Adrenal gland (tissue), 12 donors: ENCODE measurements around the gene PRPF31. TPM values are rescaled to one million over a fixed set of nuclear protein-coding genes. Genes with fewer than 3 reads are reported as not detected.

Experiments
- DNase-seq, 7 donors: peaks; one replicate each; pipeline ENCODE4 v3.0.0-alpha.2; 2019 to 2020
- H3K27ac ChIP-seq, 5 donors: fragments of 200-600 bp; sonication (generic) in 4 of 5; 1 replicate in 3 of 5; 2 replicates in 2 of 5; pipeline versions ENCODE4 v1.5.1 to v1.8.0; 2016 to 2020; ENCODE audit warnings: mild to moderate bottlenecking in 1 of 5
- H3K27me3 ChIP-seq: fragments of 200-600 bp; 2 replicates; pipeline ENCODE4 v1.8.0; 2021
- H3K36me3 ChIP-seq, 2 donors: fragments of 200-600 bp; replicated peaks in 1 of 2; 1 replicate in 1 of 2; 2 replicates in 1 of 2; pipeline versions ENCODE4 v1.5.1 to v1.8.0; 2018 to 2022
- H3K4me1 ChIP-seq, 2 donors: fragments of 200-600 bp; replicated peaks in 1 of 2; 1 replicate in 1 of 2; 2 replicates in 1 of 2; pipeline versions ENCODE4 v1.5.1 to v1.8.0; 2018 to 2021
- H3K4me3 ChIP-seq, 4 donors: fragments of 200-600 bp; sonication (generic) in 3 of 4; one replicate each; pipeline ENCODE4 v1.5.1; 2016 to 2018
- H3K9me3 ChIP-seq, 3 donors: fragments of 200-600 bp; sonication (generic) in 1 of 3; replicated peaks in 1 of 3; 1 replicate in 2 of 3; 2 replicates in 1 of 3; pipeline versions ENCODE4 v1.5.1 to v1.8.0; 2016 to 2021
- CTCF ChIP-seq, 6 experiments: fragments of 450-650 bp in 4 of 6; fragments of 200-600 bp in 2 of 6; sonication (generic) in 1 of 6; IDR thresholded peaks; 1 replicate in 5 of 6; 2 replicates in 1 of 6; pipeline versions ENCODE4 v1.5.1 to v1.8.0; 2016 to 2021; ENCODE audit warnings: antibody characterized with exemption in 6 of 6, mild to moderate bottlenecking in 2 of 6, moderate library complexity in 1 of 6
- POLR2A ChIP-seq, 2 donors: fragments of 450-650 bp; IDR thresholded peaks; one replicate each; pipeline ENCODE4 v1.6.1; 2017; ENCODE audit warnings: antibody characterized with exemption in 2 of 2, mild to moderate bottlenecking in 2 of 2, moderate library complexity in 1 of 2
- whole genome bisulfite sequencing, 4 donors: extraction: QIAGEN DNeasy Blood & Tissue Kit in 2 of 4; methylation state at CpG; one replicate each; pipeline versions ENCODE4 v1.1.5 to v1.1.7; 2013 to 2017; 5-methylcytosine and 5-hydroxymethylcytosine counted together
- intact Hi-C, 2 donors: fragments of 100-400 bp; cut with DNase I; formaldehyde crosslinking; loops; one replicate each; pipeline versions ENCODE4 v1.14.1 to v1.15.0; 2022 to 2023
- polyA plus RNA-seq, 3 donors: library from polyadenylated mRNA; stranded (reverse); fragments of 200-250 nt in 2 of 3; fragments of 350-450 nt in 1 of 3; fragmentation: Illumina TruSeq in 1 of 3; extraction: RNeasy Lipid Tissue Mini Kit (QIAGEN cat#74804) in 1 of 3; gene quantifications; one replicate each; pipeline ENCODE4 v1.2.3, GENCODE V29; 2013 to 2014
- total RNA-seq, 9 donors: library from RNA; depleted of rRNA in 4 of 9; stranded (reverse); fragments of >200 nt in 4 of 9; fragments of 120-200 nt in 1 of 9; fragmentation: NEBNext Ultra II Directional in 1 of 9; extraction: Animal tissue kit (Norgen Biotek cat#: 25700) in 1 of 9; gene quantifications; one replicate each; pipeline versions ENCODE4 v1.1.0 to v1.2.4, GENCODE V29; 2013 to 2023
- donor health status: healthy with polysubstance abuse.
- donor health status: Bipolar disorder and iron deficiency.
- donor health status: DM: yes; HTN: yes; CAD: no.
- donor health status: DM: no; HTN: no; CAD: no.
- donor health status: DM: no; HTN: no; CAD: no.
- donor health status: DM: yes; HTN: yes; CAD: no.

The PRPF31 gene
- total and polyA plus RNA-seq, 12 donors: 36.1 to 91.7 (median 54.4) TPM

GRCh38 chr19:54148158-54148557 lies 32.6 kb downstream of the PRPF31 start:
- 79 to 93% (median 84%) methylated on average over 9 to 19 of the region's 19 CpGs for WGBS, 4 donors
- Histone ChIP-seq H3K36me3 (peaks cover 0 to 100% of the 10 kb centered on the region in 2 donors), H3K9me3 (no peaks in the 10 kb centered on the region), H3K27me3 (no peaks in the 10 kb centered on the region), H3K4me1 (no peaks in the 10 kb centered on the region), H3K4me3 (no peak overlapping the region), H3K27ac (peak overlapping the region in 1 of 5 donors; percentile 31)
- TF ChIP-seq POLR2A (IDR thresholded peaks at IDR 0.05) (no peak), CTCF (IDR thresholded peaks at IDR 0.05) (no peak)
- intact Hi-C loops: no loop called here
- no peak for DNase-seq

- 80 to 90% (median 85%) methylated on average over 9 to 12 of the region's 12 CpGs for whole genome bisulfite sequencing, 4 donors
- no peak for DNase-seq
- peaks cover 0 to 100% of the 10 kb centered on the region in 2 donors for H3K36me3 ChIP-seq
- no peak overlapping the region for H3K27ac ChIP-seq
- no peaks in the 10 kb centered on the region for H3K27me3 ChIP-seq
- H3K9me3 ChIP-seq: no peaks in the 10 kb centered on the region
- intact Hi-C loops: no loop called here
- TF ChIP-seq POLR2A (IDR thresholded peaks at IDR 0.05) (no peak), CTCF (IDR thresholded peaks at IDR 0.05) (no peak)
- no peaks in the 10 kb centered on the region for H3K4me1 ChIP-seq
- H3K4me3 ChIP-seq: no peak overlapping the region
Measured at GRCh38 chr19:54149021-54149812, 33.7 kb downstream of the PRPF31 start.

- 83 to 88% (median 87%) methylated on average over 20 to 23 of the region's 23 CpGs for WGBS, 4 donors
- no peaks in the 10 kb centered on the region for H3K4me1 ChIP-seq
- peaks cover 0 to 100% of the 10 kb centered on the region in 2 donors for H3K36me3 ChIP-seq
Measured at GRCh38 chr19:54151362-54152035, 35.9 kb downstream of the PRPF31 start.

More at GRCh38 chr19:54151362-54152035, 35.9 kb downstream of the PRPF31 start:
- no peak for DNase-seq
- Histone ChIP-seq H3K27ac (no peak overlapping the region), H3K27me3 (no peaks in the 10 kb centered on the region), H3K4me3 (no peak overlapping the region), H3K9me3 (no peaks in the 10 kb centered on the region)
- TF ChIP-seq POLR2A (IDR thresholded peaks at IDR 0.05) (no peak), CTCF (IDR thresholded peaks at IDR 0.05) (no peak)
- intact Hi-C loops: no loop called here
